Measurements from ENCODE around the gene BAX. TPM values are rescaled to one million over a fixed set of nuclear protein-coding genes. Genes with fewer than 3 reads are reported as not detected.

Gene BAX
- total and polyA plus RNA-seq, 9 of the 15 experiments (the other 6 are each of a cell fraction or from before 2014, with no cell fraction given) = 3.2 to 95.4 (median 44.5) TPM

GRCh38 chr19:48966541-48967345, 12.1 kb downstream of the BAX start (continued):
- TF ChIP-seq PHB (CRISPR knock-in tag; IDR thresholded peaks at IDR 0.05) = peak; percentile 90
- TF ChIP-seq BHLHE40 (IDR thresholded peaks at IDR 0.05; ENCODE audit: low read length) = no peak
- TF ChIP-seq BDP1 (IDR thresholded peaks at IDR 0.05; ENCODE audit: insufficient read depth, insufficient read length) = no peak
- no peak for TF ChIP-seq ZNF57 (CRISPR knock-in tag; IDR thresholded peaks at IDR 0.05)
- no peak for TF ChIP-seq SMARCA5 (IDR thresholded peaks at IDR 0.05)
- TF ChIP-seq ZBTB17 (CRISPR knock-in tag; IDR thresholded peaks at IDR 0.05) = no peak
- no peak; the same call in 1 of the 2 replicates for TF ChIP-seq SMARCA4 (IDR thresholded peaks at IDR 0.05)
- no peak for TF ChIP-seq MIER1 (IDR thresholded peaks at IDR 0.05; ENCODE audit: low read depth)
- TF ChIP-seq XRCC3 (IDR thresholded peaks at IDR 0.05) = no peak
- TF ChIP-seq ZNF592 (IDR thresholded peaks at IDR 0.05) = no peak
- TF ChIP-seq TCF15 (CRISPR knock-in tag; IDR thresholded peaks at IDR 0.05) = no peak
- peak; percentile 0 for TF ChIP-seq HDAC3 (IDR thresholded peaks at IDR 0.05; ENCODE audit: borderline replicate concordance, partially characterized antibody)
- TF ChIP-seq FOXP1 (CRISPR knock-in tag; IDR thresholded peaks at IDR 0.05) = no peak
- peak; percentile 48 for TF ChIP-seq ZC3H4 (CRISPR knock-in tag; IDR thresholded peaks at IDR 0.05; ENCODE audit: borderline replicate concordance)
- no peak for TF ChIP-seq ZNF133 (CRISPR knock-in tag; IDR thresholded peaks at IDR 0.05)
- no peak for TF ChIP-seq NFE2L1 (tag; IDR thresholded peaks at IDR 0.05; ENCODE audit: borderline replicate concordance, low read depth)
- no peak for TF ChIP-seq ZFP30 (CRISPR knock-in tag; IDR thresholded peaks at IDR 0.05; ENCODE audit: borderline replicate concordance)
- no peak for TF ChIP-seq ASH1L (IDR thresholded peaks at IDR 0.05; ENCODE audit: borderline replicate concordance, low read depth, partially characterized antibody)
- no peak for TF ChIP-seq CREM (IDR thresholded peaks at IDR 0.05; ENCODE audit: low read depth)
- no peak for TF ChIP-seq MTF1 (CRISPR knock-in tag; IDR thresholded peaks at IDR 0.05; ENCODE audit: borderline replicate concordance)
- no peak for TF ChIP-seq ARID3B (CRISPR knock-in tag; IDR thresholded peaks at IDR 0.05; ENCODE audit: borderline replicate concordance)
- no peak for TF ChIP-seq ZBTB43 (CRISPR knock-in tag; IDR thresholded peaks at IDR 0.05)
